GM18861 (cell line): ENCODE results near the gene HDAC3.

Experiments
- ATAC-seq: cut with Tn5 transposase; IDR thresholded peaks from one replicate; pipeline ENCODE4 v1.9.1; 2021; ENCODE audit not compliant: unreplicated experiment

HDAC3 gene

GRCh38 chr5:141605523-141606277 lies 30.9 kb downstream of the HDAC3 start:
- ATAC-seq = peak; percentile 93

GRCh38 chr5:141603923-141604717 lies 32.5 kb downstream of the HDAC3 start:
- no peak for ATAC-seq

GRCh38 chr5:141602606-141603005 lies 34.0 kb downstream of the HDAC3 start:
- no peak for ATAC-seq

- ATAC-seq = no peak
Observed at GRCh38 chr5:141598391-141599345, 38.0 kb downstream of the HDAC3 start.

GRCh38 chr5:141597814-141598213 lies 38.8 kb downstream of the HDAC3 start:
- no peak for ATAC-seq

- ATAC-seq = no peak
Observed at GRCh38 chr5:141597394-141597793, 39.3 kb downstream of the HDAC3 start.

- ATAC-seq = no peak
Observed at GRCh38 chr5:141596867-141597266, 39.8 kb downstream of the HDAC3 start.

GRCh38 chr5:141590127-141590526 lies 46.5 kb downstream of the HDAC3 start:
- ATAC-seq = no peak

- no peak for ATAC-seq
Observed at GRCh38 chr5:141586246-141586645, 50.4 kb downstream of the HDAC3 start.

GRCh38 chr5:141585594-141585993 lies 51.1 kb downstream of the HDAC3 start:
- no peak for ATAC-seq

- no peak for ATAC-seq
Observed at GRCh38 chr5:141574122-141574510, 62.5 kb downstream of the HDAC3 start.

- no peak for ATAC-seq
Observed at GRCh38 chr5:141573489-141574121, 63.0 kb downstream of the HDAC3 start.
